Bronchial epithelial cell (primary cell): Measurements from ENCODE around the gene RALGPS1. TPM values are rescaled to one million over a fixed set of nuclear protein-coding genes. Genes with fewer than 3 reads are reported as not detected.
"Not testable (repeated sequence)": the region's sequence is repeated elsewhere in the genome, so short reads cannot be mapped to it uniquely, and the experiment has no call there.

Source experiments
- DNase-seq: peaks from one replicate; pipeline ENCODE4 v3.0.0-alpha.2; 2010; ENCODE audit warnings: low read depth
- FAIRE-seq: peaks from 2 replicates; lab custom pipeline; 2011; peaks lifted over from hg19 to GRCh38; lab: Jason Lieb, UNC
- H3K27me3 ChIP-seq: 2 replicates; pipeline ENCODE4 v1.5.1; 2011; ENCODE audit warnings: low read length; ENCODE audit not compliant: control insufficient read depth, insufficient read depth
- H3K36me3 ChIP-seq: 2 replicates; pipeline ENCODE4 v1.5.1; 2011; ENCODE audit warnings: low read length; ENCODE audit not compliant: control insufficient read depth, insufficient read depth
- H3K4me3 ChIP-seq: 2 replicates; pipeline ENCODE4 v1.5.1; 2011; ENCODE audit warnings: mild to moderate bottlenecking, low read depth, low read length, control low read depth
- CTCF ChIP-seq: IDR thresholded peaks from 2 replicates; pipeline ENCODE4 v1.5.1; 2011; ENCODE audit warnings: mild to moderate bottlenecking, moderate library complexity, low read length, control low read depth, inconsistent platforms; ENCODE audit not compliant: insufficient read depth, severe bottlenecking
- total RNA-seq: library from RNA; depleted of rRNA; stranded (reverse); fragments of >200 nt; gene quantifications from 2 replicates; pipeline ENCODE4 v1.2.1, GENCODE V29; 2014

The RALGPS1 gene
- total RNA-seq, 1 donor from 2014 or later: 3.2 TPM

DNA sequence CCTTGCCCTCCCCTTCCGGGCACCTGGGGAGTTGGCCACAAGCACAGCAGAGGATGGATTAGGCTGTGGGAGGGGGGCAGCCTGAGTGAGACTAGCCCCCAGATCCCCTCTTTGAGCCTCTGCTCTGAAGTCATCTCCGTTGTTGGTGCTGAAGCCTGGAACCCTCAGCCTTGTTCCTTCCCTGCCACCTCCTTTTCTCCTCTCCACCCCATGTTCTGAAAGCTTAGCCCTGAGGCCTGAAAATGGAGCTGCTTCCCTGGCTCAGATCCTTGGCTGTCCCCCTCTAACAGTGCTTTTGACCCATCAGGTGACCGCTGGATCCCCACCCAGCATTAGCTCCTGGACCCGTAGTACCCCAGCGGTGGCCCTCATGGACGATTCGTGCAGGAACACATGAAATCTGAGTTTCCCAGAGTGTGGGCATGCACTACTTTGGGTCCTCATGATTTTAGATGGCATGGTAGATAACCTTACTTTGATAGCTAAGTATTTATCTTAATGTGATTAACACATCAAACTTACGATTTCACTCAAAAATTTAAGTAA lies 229.4 kb downstream of the RALGPS1 start:
- Histone ChIP-seq H3K27me3 (peaks cover 10% of the 10 kb centered on the region), H3K36me3 (no peaks in the 10 kb centered on the region), H3K4me3 (no peak overlapping the region)
- no peak for TF ChIP-seq CTCF
- FAIRE-seq (no peak), DNase-seq (no peak)

- TF ChIP-seq CTCF: no peak
- H3K27me3 ChIP-seq: peaks cover 10% of the 10 kb centered on the region
- H3K4me3 ChIP-seq: no peak overlapping the region
- DNase-seq (no peak), FAIRE-seq (no peak)
- no peaks in the 10 kb centered on the region for H3K36me3 ChIP-seq
Observed at GRCh38 chr9:127144670-127145445, 230.3 kb downstream of the RALGPS1 start.

DNA sequence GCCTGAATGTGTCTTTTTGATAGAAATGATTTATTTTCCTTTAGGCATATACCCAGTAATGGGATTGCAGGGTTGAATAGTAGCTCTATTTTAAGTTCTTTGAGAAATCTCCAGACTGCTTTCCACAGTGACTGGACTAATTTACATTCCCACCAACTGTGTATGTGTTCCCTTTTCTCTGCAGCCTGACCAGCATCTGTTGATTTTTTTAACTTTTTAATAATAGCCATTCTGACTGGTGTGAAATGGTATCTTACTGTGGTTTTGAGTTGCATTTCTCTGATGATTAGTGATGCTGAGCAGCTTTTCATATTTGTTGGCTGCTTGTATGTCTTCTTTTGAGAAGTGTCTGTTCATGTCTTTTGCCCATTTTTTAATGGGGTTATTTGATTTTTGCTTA lies 232.3 kb downstream of the RALGPS1 start:
- not testable (repeated sequence) for DNase-seq, H3K4me3 ChIP-seq, H3K36me3 ChIP-seq, FAIRE-seq, H3K27me3 ChIP-seq

- no peak overlapping the region for H3K4me3 ChIP-seq
- DNase-seq (no peak), FAIRE-seq (no peak)
- H3K36me3 ChIP-seq: no peaks in the 10 kb centered on the region
- TF ChIP-seq CTCF: no peak
- peaks cover 7% of the 10 kb centered on the region for H3K27me3 ChIP-seq
Observed at GRCh38 chr9:127147251-127147650, 232.7 kb downstream of the RALGPS1 start.

DNA sequence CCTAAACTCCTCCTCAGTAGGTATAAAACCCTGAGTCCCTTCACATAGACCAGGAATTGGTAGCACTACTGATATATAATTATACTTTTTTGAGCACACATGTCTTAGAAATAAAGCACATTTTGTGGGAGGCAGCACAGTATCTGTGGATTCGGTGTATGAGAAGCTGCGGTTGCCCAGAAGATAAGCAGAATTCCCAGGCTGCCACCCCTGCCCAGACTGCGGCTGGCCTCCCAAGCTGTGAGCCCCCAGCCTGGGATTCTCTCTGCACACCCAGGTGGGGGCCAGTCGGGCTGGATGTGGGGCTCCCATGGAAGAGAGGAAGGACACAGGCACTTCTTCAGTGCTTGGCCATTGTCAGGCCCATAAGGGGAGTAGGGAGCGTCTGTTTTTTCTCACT lies 233.4 kb downstream of the RALGPS1 start:
- DNase-seq: no peak

More for the DNA sequence above, 233.4 kb downstream of the RALGPS1 start:
- Histone ChIP-seq H3K27me3 (peaks cover 4% of the 10 kb centered on the region), H3K36me3 (no peaks in the 10 kb centered on the region), H3K4me3 (no peak overlapping the region)
- no peak for TF ChIP-seq CTCF
- FAIRE-seq: no peak
